GM13977 (cell line): ENCODE results near the gene CDHR3.

Experiments
- DNase-seq: peaks from one replicate; pipeline ENCODE4 v3.0.0; 2012; ENCODE audit warnings: low spot score
- CTCF ChIP-seq: IDR thresholded peaks from 2 replicates; pipeline ENCODE4 v1.5.1; 2012; ENCODE audit warnings: mild to moderate bottlenecking, control low read depth; ENCODE audit not compliant: insufficient read depth; ENCODE audit errors: extremely low read depth, missing control alignments
- in situ Hi-C: fragments of 300-500 bp; cut with MboI; formaldehyde crosslinking; loops from one replicate; pipeline ENCODE4 v1.12.0; 2022; ENCODE audit warnings: low sequenced_read_pairs, low pct_unique_long_range_greater_than_20kb, mixed read lengths, inconsistent platforms; ENCODE audit not compliant: unreplicated experiment

The CDHR3 gene

GRCh38 chr7:106018566-106019469, 55.8 kb downstream of the CDHR3 start:
- DNase-seq: no peak
- no peak for TF ChIP-seq CTCF
- in situ Hi-C loops: no loop called here

GRCh38 chr7:106019470-106019820, 56.4 kb downstream of the CDHR3 start:
- no peak for TF ChIP-seq CTCF
- in situ Hi-C loops: no loop called here
- no peak for DNase-seq

- TF ChIP-seq CTCF: no peak
- in situ Hi-C loops: no loop called here
- no peak for DNase-seq
These were observed 58.3 kb downstream of the CDHR3 start for GRCh38 chr7:106021151-106022067.

GRCh38 chr7:106022193-106022821, 59.2 kb downstream of the CDHR3 start:
- no peak for TF ChIP-seq CTCF
- in situ Hi-C loops: no loop called here
- DNase-seq: no peak

- no peak for DNase-seq
- in situ Hi-C loops: no loop called here
- no peak for TF ChIP-seq CTCF
These were observed 60.6 kb downstream of the CDHR3 start for GRCh38 chr7:106023369-106024322.
